ENCODE data around the gene INPP4A. TPM values are rescaled to one million over a fixed set of nuclear protein-coding genes. Genes with fewer than 3 reads are reported as not detected.

Gene INPP4A
- polyA plus RNA-seq, 3 donors = 3.5 to 6.9 (median 4.9) TPM

- WGBS, 3 donors = 72 to 80% (median 78%) methylated on average over 4 of the region's 4 CpGs
- H3K27ac ChIP-seq (ENCODE audit: low read depth, low read length) = no peak overlapping the region
Observed at GRCh38 chr2:98502556-98503335, 58.1 kb downstream of the INPP4A start.

- 70 to 86% (median 72%) methylated on average over 2 of the region's 2 CpGs for WGBS, 3 donors
- H3K27ac ChIP-seq (ENCODE audit: low read depth, low read length) = no peak overlapping the region
Observed at GRCh38 chr2:98503481-98504105, 58.9 kb downstream of the INPP4A start.

GRCh38 chr2:98504381-98505109 is 59.9 kb downstream of the INPP4A start:
- no peak overlapping the region for H3K27ac ChIP-seq (ENCODE audit: low read depth, low read length)
- WGBS, 3 donors = 50 to 55% (median 52%) methylated on average over 8 of the region's 8 CpGs

GRCh38 chr2:98505311-98505808 is 60.7 kb downstream of the INPP4A start:
- H3K27ac ChIP-seq (ENCODE audit: low read depth, low read length) = no peak overlapping the region
- 38 to 65% (median 44%) methylated on average over 7 of the region's 7 CpGs for WGBS, 3 donors

- WGBS, 3 donors = 79 to 90% (median 84%) methylated on average over 7 of the region's 7 CpGs
- no peak overlapping the region for H3K27ac ChIP-seq (ENCODE audit: low read depth, low read length)
Observed at GRCh38 chr2:98505971-98506664, 61.5 kb downstream of the INPP4A start.

- 93 to 95% (median 93%) methylated on average over 8 of the region's 8 CpGs for WGBS, 3 donors
Observed at GRCh38 chr2:98506881-98507280, 62.2 kb downstream of the INPP4A start.

GRCh38 chr2:98507461-98507860 is 62.8 kb downstream of the INPP4A start:
- 80 to 100% (median 94%) methylated on average over 3 of the region's 3 CpGs for WGBS, 3 donors

More at GRCh38 chr2:98506881-98507280, 62.2 kb downstream of the INPP4A start:
- no peak overlapping the region for H3K27ac ChIP-seq (ENCODE audit: low read depth, low read length)

GRCh38 chr2:98507891-98508708 is 63.4 kb downstream of the INPP4A start:
- WGBS, 3 donors = 58 to 82% (median 64%) methylated on average over 12 of the region's 12 CpGs
- peak overlapping the region; percentile 14 for H3K27ac ChIP-seq (ENCODE audit: low read depth, low read length)

More at GRCh38 chr2:98507461-98507860, 62.8 kb downstream of the INPP4A start:
- no peak overlapping the region for H3K27ac ChIP-seq (ENCODE audit: low read depth, low read length)

GRCh38 chr2:98508709-98509066 is 64.0 kb downstream of the INPP4A start:
- H3K27ac ChIP-seq (ENCODE audit: low read depth, low read length) = peak overlapping the region; percentile 14
- WGBS, 3 donors = 53 to 74% (median 56%) methylated on average over 9 of the region's 9 CpGs

- WGBS, 3 donors = 90 to 96% (median 91%) methylated on average over 7 of the region's 7 CpGs
- no peak overlapping the region for H3K27ac ChIP-seq (ENCODE audit: low read depth, low read length)
Observed at GRCh38 chr2:98509542-98510321, 65.1 kb downstream of the INPP4A start.

GRCh38 chr2:98510322-98510662 is 65.6 kb downstream of the INPP4A start:
- 94 to 100% (median 96%) methylated on average over 2 of the region's 2 CpGs for WGBS, 3 donors
- no peak overlapping the region for H3K27ac ChIP-seq (ENCODE audit: low read depth, low read length)

GRCh38 chr2:98511981-98512380 is 67.3 kb downstream of the INPP4A start:
- WGBS, 3 donors = 96 to 99% (median 97%) methylated on average over 3 of the region's 3 CpGs
- no peak overlapping the region for H3K27ac ChIP-seq (ENCODE audit: low read depth, low read length)

GRCh38 chr2:98512699-98513098 is 68.0 kb downstream of the INPP4A start:
- 93 to 98% (median 93%) methylated on average over 5 of the region's 5 CpGs for WGBS, 3 donors
- no peak overlapping the region for H3K27ac ChIP-seq (ENCODE audit: low read depth, low read length)

- no peak overlapping the region for H3K27ac ChIP-seq (ENCODE audit: low read depth, low read length)
- WGBS, 3 donors = 93 to 99% (median 94%) methylated on average over 5 of the region's 5 CpGs
Observed at GRCh38 chr2:98514096-98514639, 69.5 kb downstream of the INPP4A start.

GRCh38 chr2:98514879-98515249 is 70.2 kb downstream of the INPP4A start:
- H3K27ac ChIP-seq (ENCODE audit: low read depth, low read length) = no peak overlapping the region
- 61 to 91% (median 73%) methylated on average over 4 of the region's 4 CpGs for WGBS, 3 donors

- H3K27ac ChIP-seq (ENCODE audit: low read depth, low read length) = no peak overlapping the region
- 62 to 76% (median 65%) methylated on average over 13 of the region's 13 CpGs for WGBS, 3 donors
Observed at GRCh38 chr2:98515250-98515991, 70.8 kb downstream of the INPP4A start.

Data from adipose tissue (tissue), 3 donors.